DND-41 (cell line): Measurements from ENCODE around the gene KRTAP20-4.

ENCODE experiments used
- EZH2 ChIP-seq: IDR thresholded peaks from 3 replicates; pipeline ENCODE4 v1.6.1; 2012; ENCODE audit warnings: borderline replicate concordance, low read depth, mild to moderate bottlenecking, moderate library complexity, low read length, inconsistent platforms; ENCODE audit not compliant: severe bottlenecking
- TF ChIP-seq, protein P1 (sequence below): IDR thresholded peaks from 2 replicates; pipeline ENCODE4 v1.5.1; 2012; ENCODE audit warnings: borderline replicate concordance, low read length, moderate library complexity, mild to moderate bottlenecking; ENCODE audit not compliant: poor library complexity, severe bottlenecking; ENCODE audit errors: extremely low read depth

DNA sequence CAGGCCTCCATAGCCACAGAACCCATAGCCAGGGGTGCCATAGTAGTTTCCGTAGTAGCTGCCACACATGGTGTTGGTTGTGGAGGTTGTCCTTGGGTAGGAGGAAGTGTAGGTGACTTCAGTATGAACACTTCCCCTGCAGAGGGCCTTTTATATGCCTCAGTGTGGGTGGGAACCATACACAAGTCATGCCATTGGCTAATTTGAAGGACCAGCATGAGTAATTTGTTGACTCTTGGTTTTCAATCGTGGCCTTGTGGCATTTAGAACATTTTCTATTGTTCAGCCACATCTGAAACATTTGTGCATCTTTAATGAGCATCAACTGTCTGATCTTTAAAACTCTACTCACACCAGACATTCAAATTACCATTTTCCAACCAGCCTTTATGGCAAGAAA lies 6.6 kb upstream of the KRTAP20-4 start, which contains the start of gene KRTAP6-1:
- TF ChIP-seq, protein P1, sequence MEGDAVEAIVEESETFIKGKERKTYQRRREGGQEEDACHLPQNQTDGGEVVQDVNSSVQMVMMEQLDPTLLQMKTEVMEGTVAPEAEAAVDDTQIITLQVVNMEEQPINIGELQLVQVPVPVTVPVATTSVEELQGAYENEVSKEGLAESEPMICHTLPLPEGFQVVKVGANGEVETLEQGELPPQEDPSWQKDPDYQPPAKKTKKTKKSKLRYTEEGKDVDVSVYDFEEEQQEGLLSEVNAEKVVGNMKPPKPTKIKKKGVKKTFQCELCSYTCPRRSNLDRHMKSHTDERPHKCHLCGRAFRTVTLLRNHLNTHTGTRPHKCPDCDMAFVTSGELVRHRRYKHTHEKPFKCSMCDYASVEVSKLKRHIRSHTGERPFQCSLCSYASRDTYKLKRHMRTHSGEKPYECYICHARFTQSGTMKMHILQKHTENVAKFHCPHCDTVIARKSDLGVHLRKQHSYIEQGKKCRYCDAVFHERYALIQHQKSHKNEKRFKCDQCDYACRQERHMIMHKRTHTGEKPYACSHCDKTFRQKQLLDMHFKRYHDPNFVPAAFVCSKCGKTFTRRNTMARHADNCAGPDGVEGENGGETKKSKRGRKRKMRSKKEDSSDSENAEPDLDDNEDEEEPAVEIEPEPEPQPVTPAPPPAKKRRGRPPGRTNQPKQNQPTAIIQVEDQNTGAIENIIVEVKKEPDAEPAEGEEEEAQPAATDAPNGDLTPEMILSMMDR, result no peak
- TF ChIP-seq EZH2, result no peak
